ENCODE measurements around the gene ADGRL3. TPM values are rescaled to one million over a fixed set of nuclear protein-coding genes. Genes with fewer than 3 reads are reported as not detected.

ADGRL3 gene
- total and polyA plus RNA-seq, 2 donors (not counting 1 experiment from before 2014, with no cell fraction given) = not detected

DNA sequence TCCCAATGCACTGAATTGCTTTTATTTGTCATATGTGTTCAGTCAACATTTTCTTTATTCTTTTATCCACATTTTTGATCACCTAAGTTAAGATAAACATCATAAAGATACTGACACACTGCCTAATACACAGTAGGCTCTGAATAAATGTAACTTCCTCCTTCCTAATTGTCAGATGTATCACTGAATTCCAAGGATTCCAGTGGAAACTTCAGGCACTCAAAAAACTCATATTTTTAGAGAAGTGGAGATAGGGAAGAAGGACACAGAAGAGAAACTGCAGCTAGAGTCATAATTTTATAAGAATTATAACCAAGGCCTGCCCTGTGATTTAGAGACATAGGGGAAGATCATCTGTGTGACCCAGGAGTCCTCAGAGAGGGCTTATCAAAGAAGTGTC, 753.3 kb downstream of the ADGRL3 start:
- TF ChIP-seq, protein P1, sequence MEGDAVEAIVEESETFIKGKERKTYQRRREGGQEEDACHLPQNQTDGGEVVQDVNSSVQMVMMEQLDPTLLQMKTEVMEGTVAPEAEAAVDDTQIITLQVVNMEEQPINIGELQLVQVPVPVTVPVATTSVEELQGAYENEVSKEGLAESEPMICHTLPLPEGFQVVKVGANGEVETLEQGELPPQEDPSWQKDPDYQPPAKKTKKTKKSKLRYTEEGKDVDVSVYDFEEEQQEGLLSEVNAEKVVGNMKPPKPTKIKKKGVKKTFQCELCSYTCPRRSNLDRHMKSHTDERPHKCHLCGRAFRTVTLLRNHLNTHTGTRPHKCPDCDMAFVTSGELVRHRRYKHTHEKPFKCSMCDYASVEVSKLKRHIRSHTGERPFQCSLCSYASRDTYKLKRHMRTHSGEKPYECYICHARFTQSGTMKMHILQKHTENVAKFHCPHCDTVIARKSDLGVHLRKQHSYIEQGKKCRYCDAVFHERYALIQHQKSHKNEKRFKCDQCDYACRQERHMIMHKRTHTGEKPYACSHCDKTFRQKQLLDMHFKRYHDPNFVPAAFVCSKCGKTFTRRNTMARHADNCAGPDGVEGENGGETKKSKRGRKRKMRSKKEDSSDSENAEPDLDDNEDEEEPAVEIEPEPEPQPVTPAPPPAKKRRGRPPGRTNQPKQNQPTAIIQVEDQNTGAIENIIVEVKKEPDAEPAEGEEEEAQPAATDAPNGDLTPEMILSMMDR (IDR thresholded peaks at IDR 0.05) = no peak
- no peak for TF ChIP-seq EZH2 (IDR thresholded peaks at IDR 0.05; ENCODE audit: borderline replicate concordance, insufficient read depth, low read depth, low read length, poor library complexity, severe bottlenecking)
- H3K4me2 ChIP-seq (replicated peaks; ENCODE audit: low read depth, low read length, poor library complexity, severe bottlenecking) = no peak overlapping the region
- H3K27ac Mint-ChIP-seq = no peak overlapping the region

DNA sequence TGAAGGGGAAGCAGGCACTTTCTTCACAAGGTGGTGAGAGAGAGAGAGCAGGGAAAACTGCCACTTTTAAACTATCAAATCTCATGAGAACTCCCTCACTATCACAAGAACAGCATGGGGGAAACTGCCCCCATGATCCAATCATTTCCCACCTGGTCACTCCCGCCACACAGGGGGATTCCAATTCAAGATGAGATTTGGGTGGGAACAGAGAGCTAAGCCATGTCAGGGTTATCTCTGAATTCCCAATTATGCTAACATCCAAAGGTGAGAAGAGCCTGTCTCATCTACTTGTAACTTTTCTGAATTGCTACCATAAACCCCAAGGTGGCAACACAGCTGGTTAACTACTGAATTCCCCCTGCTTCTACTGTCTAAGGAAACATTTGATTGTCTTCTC, 758.5 kb downstream of the ADGRL3 start:
- no CpG with 5 or more reads among the region's 1 CpG for WGBS (ENCODE audit: insufficient coverage)
- Mint-ChIP-seq H3K4me1 (no peaks in the 10 kb centered on the region), H3K27ac (no peak overlapping the region), H3K27me3 (no peaks in the 10 kb centered on the region), H3K9me3 (ENCODE audit: insufficient read depth) (peaks cover 3% of the 10 kb centered on the region), H3K4me3 (no peak overlapping the region)
- POLR2A ChIA-PET = no interaction called here
- H3K4me3 ChIP-seq (ENCODE audit: control extremely low read depth in 1 of 5, extremely low read depth in 1 of 5, insufficient read depth in 1 of 5, low read depth in 2 of 5, low read length in 4 of 5) = no peak overlapping the region
- intact Hi-C loops (cut with micrococcal nuclease) = no loop called here
- H3K36me3 ChIP-seq (replicated peaks in 1 of 2; ENCODE audit: control extremely low read depth in 1 of 2, control insufficient read depth in 1 of 2, extremely low read depth in 1 of 2, insufficient read depth in 2 of 2, low read length in 1 of 2) = no peaks in the 10 kb centered on the region
- H2AFZ ChIP-seq (ENCODE audit: insufficient read depth, low read depth, low read length, poor library complexity, severe bottlenecking) = no peak overlapping the region
- no peaks in the 10 kb centered on the region for H3K9me3 ChIP-seq (ENCODE audit: control extremely low read depth in 1 of 3, control insufficient read depth in 2 of 3, insufficient read depth in 1 of 3, low read length in 2 of 3)
- no peaks in the 10 kb centered on the region for H3K4me1 ChIP-seq (ENCODE audit: control insufficient read depth in 2 of 2, insufficient read depth in 2 of 2, low read length in 2 of 2)
- CTCF ChIA-PET = no interaction called here
- no peak for TF ChIP-seq EZH2 (IDR thresholded peaks at IDR 0.05; ENCODE audit: borderline replicate concordance, insufficient read depth, low read depth, low read length, poor library complexity, severe bottlenecking)
- TF ChIP-seq, protein P1 (IDR thresholded peaks at IDR 0.05) = no peak
- no peaks in the 10 kb centered on the region for H3K27me3 ChIP-seq (replicated peaks in 1 of 4; ENCODE audit: control extremely low read depth in 1 of 4, control insufficient read depth in 3 of 4, insufficient read depth in 4 of 4, low read length in 3 of 4)
- no peak overlapping the region for H3K9ac ChIP-seq (ENCODE audit: low read length)
- ATAC-seq (ENCODE audit: low read depth) = no peak
- H4K20me1 ChIP-seq (ENCODE audit: control insufficient read depth, insufficient read depth, low read length, poor library complexity, severe bottlenecking) = no peaks in the 10 kb centered on the region
- H3K4me2 ChIP-seq (replicated peaks; ENCODE audit: low read depth, low read length, poor library complexity, severe bottlenecking) = no peak overlapping the region
- DNase-seq = no peak
- no peak overlapping the region for H3K27ac ChIP-seq (ENCODE audit: low read length in 2 of 2)
- H3K79me2 ChIP-seq (ENCODE audit: control insufficient read depth, insufficient read depth, low read length) = no peaks in the 10 kb centered on the region

More for the DNA sequence above, 753.3 kb downstream of the ADGRL3 start:
- H3K27me3 Mint-ChIP-seq = no peaks in the 10 kb centered on the region
- no peaks in the 10 kb centered on the region for H3K4me1 Mint-ChIP-seq
- no peak overlapping the region for H3K4me3 Mint-ChIP-seq
- H3K27ac ChIP-seq (ENCODE audit: low read length in 2 of 2) = no peak overlapping the region
- no peak overlapping the region for H3K4me3 ChIP-seq (ENCODE audit: control extremely low read depth in 1 of 5, extremely low read depth in 1 of 5, insufficient read depth in 1 of 5, low read depth in 2 of 5, low read length in 4 of 5)
- H4K20me1 ChIP-seq (ENCODE audit: control insufficient read depth, insufficient read depth, low read length, poor library complexity, severe bottlenecking) = no peaks in the 10 kb centered on the region
- no peaks in the 10 kb centered on the region for H3K36me3 ChIP-seq (replicated peaks in 1 of 2; ENCODE audit: control extremely low read depth in 1 of 2, control insufficient read depth in 1 of 2, extremely low read depth in 1 of 2, insufficient read depth in 2 of 2, low read length in 1 of 2)
- no peak overlapping the region for H2AFZ ChIP-seq (ENCODE audit: insufficient read depth, low read depth, low read length, poor library complexity, severe bottlenecking)
- H3K9me3 Mint-ChIP-seq (ENCODE audit: insufficient read depth) = peaks cover 5% of the 10 kb centered on the region
- intact Hi-C loops (cut with micrococcal nuclease) = no loop called here
- DNase-seq = no peak
- no peaks in the 10 kb centered on the region for H3K4me1 ChIP-seq (ENCODE audit: control insufficient read depth in 2 of 2, insufficient read depth in 2 of 2, low read length in 2 of 2)
- peaks cover 0 to 4% (median 1%) of the 10 kb centered on the region in 3 donors for H3K9me3 ChIP-seq (ENCODE audit: control extremely low read depth in 1 of 3, control insufficient read depth in 2 of 3, insufficient read depth in 1 of 3, low read length in 2 of 3)
- no peak overlapping the region for H3K9ac ChIP-seq (ENCODE audit: low read length)
- CTCF ChIA-PET = no interaction called here
- POLR2A ChIA-PET = no interaction called here
- no peaks in the 10 kb centered on the region for H3K27me3 ChIP-seq (replicated peaks in 1 of 4; ENCODE audit: control extremely low read depth in 1 of 4, control insufficient read depth in 3 of 4, insufficient read depth in 4 of 4, low read length in 3 of 4)
- no peak for ATAC-seq (ENCODE audit: low read depth)
- no peaks in the 10 kb centered on the region for H3K79me2 ChIP-seq (ENCODE audit: control insufficient read depth, insufficient read depth, low read length)

Measured in B cell (primary cell).